GM12892 (cell line): ENCODE data around the gene CDKN3.

Source experiments
- POLR2A ChIP-seq: IDR thresholded peaks from 2 replicates; pipeline ENCODE4 v1.6.1; 2011; ENCODE audit warnings: low read depth, low read length, control low read depth
- TAF1 ChIP-seq: IDR thresholded peaks from 2 replicates; pipeline ENCODE4 v1.6.1; 2011; ENCODE audit warnings: low read depth, mild to moderate bottlenecking, control low read depth, low read length, borderline replicate concordance

GRCh38 chr14:54396183-54396492 lies 669 bp upstream of the CDKN3 start:
- TF ChIP-seq POLR2A (no peak), TAF1 (no peak)
